Measurements from ENCODE around the gene DYNC1H1.

DYNC1H1 gene

DNA sequence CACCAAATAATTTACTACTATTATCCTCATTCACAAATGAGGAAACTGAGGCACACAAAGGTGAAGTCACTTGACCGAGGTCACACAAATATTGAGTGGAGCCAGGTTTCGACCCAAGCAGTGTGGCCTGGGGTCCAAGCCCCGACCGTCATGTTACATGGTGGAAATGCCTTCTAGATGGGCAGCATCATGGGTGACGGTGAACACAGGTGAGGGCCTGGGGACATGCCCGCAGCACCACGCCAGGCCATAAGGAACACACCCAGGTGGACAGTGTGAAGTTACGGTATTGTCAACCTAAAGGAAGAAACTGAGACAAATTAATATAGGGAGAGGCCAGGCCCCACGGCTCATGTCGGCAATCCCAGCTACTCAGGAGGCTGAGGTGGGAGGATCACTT is 35.3 kb upstream of the DYNC1H1 start:
- no peak for DNase-seq (ENCODE audit: low read depth)
- TF ChIP-seq, protein P1, sequence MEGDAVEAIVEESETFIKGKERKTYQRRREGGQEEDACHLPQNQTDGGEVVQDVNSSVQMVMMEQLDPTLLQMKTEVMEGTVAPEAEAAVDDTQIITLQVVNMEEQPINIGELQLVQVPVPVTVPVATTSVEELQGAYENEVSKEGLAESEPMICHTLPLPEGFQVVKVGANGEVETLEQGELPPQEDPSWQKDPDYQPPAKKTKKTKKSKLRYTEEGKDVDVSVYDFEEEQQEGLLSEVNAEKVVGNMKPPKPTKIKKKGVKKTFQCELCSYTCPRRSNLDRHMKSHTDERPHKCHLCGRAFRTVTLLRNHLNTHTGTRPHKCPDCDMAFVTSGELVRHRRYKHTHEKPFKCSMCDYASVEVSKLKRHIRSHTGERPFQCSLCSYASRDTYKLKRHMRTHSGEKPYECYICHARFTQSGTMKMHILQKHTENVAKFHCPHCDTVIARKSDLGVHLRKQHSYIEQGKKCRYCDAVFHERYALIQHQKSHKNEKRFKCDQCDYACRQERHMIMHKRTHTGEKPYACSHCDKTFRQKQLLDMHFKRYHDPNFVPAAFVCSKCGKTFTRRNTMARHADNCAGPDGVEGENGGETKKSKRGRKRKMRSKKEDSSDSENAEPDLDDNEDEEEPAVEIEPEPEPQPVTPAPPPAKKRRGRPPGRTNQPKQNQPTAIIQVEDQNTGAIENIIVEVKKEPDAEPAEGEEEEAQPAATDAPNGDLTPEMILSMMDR (IDR thresholded peaks at IDR 0.05; ENCODE audit: insufficient read depth, low read depth, low read length, missing control alignments): no peak

DNA sequence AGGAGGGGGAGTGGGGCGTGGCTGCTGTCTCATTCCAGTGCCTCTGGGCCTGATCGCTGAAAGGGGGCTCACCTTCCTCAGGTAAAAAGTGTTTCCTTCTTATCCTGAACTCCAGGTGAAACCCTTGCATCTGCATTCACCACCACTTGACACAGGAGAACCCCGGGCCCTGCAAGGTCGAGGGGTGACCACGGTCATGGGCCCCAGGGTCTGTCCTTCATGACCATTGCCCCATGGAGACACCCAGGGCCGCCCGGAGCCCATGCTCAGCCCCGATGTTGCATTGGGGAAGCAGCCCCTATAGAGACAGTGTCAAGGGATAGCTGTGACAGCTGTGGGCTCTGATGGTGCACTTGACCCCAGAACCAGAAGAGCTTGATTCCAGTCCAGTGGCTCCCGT is 34.4 kb upstream of the DYNC1H1 start:
- TF ChIP-seq, protein P1 (IDR thresholded peaks at IDR 0.05; ENCODE audit: insufficient read depth, low read depth, low read length, missing control alignments): no peak
- DNase-seq (ENCODE audit: low read depth): no peak
- no peak overlapping the region for H3K4me3 ChIP-seq (ENCODE audit: low read length)

More for the DNA sequence above, 35.3 kb upstream of the DYNC1H1 start:
- H3K4me3 ChIP-seq (ENCODE audit: low read length): no peak overlapping the region

DNA sequence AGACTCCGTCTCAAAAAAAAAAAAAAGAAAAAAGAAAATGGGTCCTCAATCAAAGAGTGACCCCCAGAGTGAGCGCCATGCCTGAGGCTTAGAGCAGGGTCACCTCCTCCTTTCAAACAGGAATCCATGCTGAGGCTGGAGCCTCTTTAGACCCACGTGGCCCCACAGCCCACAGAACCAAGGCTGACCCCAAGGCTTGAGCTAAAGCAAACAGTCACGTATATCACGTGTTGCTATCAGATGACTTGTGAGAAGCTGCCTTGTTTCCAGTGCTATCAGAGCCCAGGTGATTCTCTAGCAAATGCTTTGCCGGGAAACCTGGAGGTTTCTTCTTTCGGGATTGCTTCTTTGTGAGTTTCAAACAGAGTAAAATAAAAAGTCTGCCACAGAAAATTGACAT is 31.7 kb upstream of the DYNC1H1 start:
- TF ChIP-seq, protein P1 (IDR thresholded peaks at IDR 0.05; ENCODE audit: insufficient read depth, low read depth, low read length, missing control alignments): no peak
- DNase-seq (ENCODE audit: low read depth): no peak
- no peak overlapping the region for H3K4me3 ChIP-seq (ENCODE audit: low read length)

DNA sequence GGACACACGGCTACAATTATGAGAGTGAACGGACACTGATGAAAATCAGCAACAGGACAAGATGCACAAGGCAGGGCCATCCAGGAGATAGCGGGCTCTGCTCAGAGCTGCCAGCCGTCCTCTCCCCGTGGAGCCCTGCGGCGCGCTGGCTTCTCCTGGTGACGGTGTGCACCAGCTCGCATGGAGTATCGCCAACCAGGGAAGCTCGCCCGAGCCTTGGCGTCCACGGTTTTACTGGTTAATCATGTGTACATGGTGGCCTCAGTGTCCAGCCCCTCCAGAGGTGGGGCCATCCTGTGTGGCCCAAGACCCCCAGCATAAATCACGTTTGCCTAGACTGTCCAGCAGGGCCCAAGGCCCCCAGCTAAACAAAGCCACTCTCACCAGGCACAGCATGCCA is 31.2 kb upstream of the DYNC1H1 start:
- TF ChIP-seq, protein P1 (IDR thresholded peaks at IDR 0.05; ENCODE audit: insufficient read depth, low read depth, low read length, missing control alignments): no peak

DNA sequence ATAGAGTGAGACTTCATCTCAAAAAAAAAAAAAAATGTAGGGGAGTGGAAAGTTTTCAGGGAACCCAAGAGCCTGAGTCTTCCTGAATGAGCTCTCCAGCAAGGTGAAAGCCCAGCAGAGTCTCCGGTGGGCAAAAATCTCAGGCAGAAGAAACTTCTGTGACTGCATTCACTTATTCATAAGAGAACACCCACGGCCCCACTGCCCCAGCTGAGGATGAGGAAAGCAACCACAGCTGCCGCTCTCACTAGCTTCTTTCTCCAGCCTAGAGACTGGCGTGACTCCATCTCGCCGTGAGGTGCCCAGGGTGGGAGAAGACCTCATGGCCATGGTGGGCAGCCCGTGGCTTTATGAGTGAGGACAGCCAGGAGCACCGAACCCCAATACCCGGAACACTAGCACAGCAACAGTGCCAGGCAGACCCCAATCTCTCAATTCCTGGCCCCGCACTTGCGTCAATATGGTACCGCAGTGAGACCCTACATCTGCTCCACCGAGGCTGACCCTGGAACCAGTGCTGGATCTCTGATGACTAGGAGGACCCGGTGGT is 29.7 kb upstream of the DYNC1H1 start:
- no peak for DNase-seq (ENCODE audit: low read depth)
- H3K4me3 ChIP-seq (ENCODE audit: low read length): no peak overlapping the region
- TF ChIP-seq, protein P1 (IDR thresholded peaks at IDR 0.05; ENCODE audit: insufficient read depth, low read depth, low read length, missing control alignments): no peak

More for the DNA sequence above, 31.2 kb upstream of the DYNC1H1 start:
- no peak for DNase-seq (ENCODE audit: low read depth)
- H3K4me3 ChIP-seq (ENCODE audit: low read length): no peak overlapping the region

DNA sequence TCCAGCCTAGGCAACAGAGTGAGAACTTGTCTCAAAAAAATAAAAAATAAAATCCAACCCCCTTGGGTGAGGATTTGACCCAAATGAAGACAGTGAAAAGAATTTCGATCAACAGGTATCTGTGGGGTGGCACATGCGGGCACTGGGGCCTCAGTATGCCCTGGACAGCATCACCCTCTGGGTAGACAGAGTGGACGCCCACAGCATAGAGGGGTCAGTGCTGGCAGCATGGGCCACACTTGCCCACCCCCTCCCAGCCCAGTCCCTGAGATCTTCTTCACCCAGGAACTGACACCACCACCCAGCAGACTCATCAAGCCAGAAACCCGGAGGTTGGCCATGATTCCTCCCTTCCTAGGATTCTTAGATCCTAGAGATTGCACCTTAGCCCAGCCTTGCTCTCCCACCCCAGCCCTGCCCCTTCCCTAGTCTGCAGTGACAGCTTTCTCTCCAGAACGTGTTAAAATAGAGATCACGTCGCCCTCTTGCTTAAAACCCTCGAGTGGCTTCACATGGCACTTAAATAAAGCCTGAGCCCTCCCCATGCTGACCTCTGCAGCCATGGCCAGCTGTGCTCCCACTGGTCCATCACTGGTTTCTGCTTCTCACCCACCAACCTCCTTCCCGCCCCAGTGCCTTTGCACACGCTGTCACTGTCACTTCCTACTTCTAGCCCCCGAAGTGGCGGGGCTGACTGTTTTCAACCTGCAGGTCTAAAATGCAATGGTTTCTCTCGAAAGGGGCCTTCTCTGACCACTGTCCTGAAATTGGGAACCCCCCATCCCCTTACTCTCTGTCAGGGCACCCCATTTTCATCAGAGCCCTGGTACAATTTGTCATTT is 26.2 kb upstream of the DYNC1H1 start:
- DNase-seq (ENCODE audit: low read depth): no peak
- no peak overlapping the region for H3K4me3 ChIP-seq (ENCODE audit: low read length)
- TF ChIP-seq, protein P1 (IDR thresholded peaks at IDR 0.05; ENCODE audit: insufficient read depth, low read depth, low read length, missing control alignments): no peak
